Cardiac fibroblast (primary cell): Measurements from ENCODE around the gene EPHB2.

Experiments used
- DNase-seq, 2 donors: peaks; one replicate each; pipeline versions ENCODE4 v3.0.0 to v3.0.0-alpha.2; 2010; ENCODE audit warnings: low read depth in 2 of 2
- H3K4me3 ChIP-seq, 2 donors: replicated peaks in 1 of 2; 1 replicate in 1 of 2; 2 replicates in 1 of 2; pipeline ENCODE4 v1.5.1; 2011; ENCODE audit warnings: low read depth in 2 of 2, low read length in 2 of 2, mild to moderate bottlenecking in 2 of 2, moderate library complexity in 1 of 2
- CTCF ChIP-seq: IDR thresholded peaks from one replicate; pipeline ENCODE4 v1.5.1; 2011; ENCODE audit warnings: low read depth, mild to moderate bottlenecking, low read length, inconsistent platforms

EPHB2 gene

GRCh38 chr1:22814176-22815042 is 103.8 kb downstream of the EPHB2 start:
- DNase-seq = no peak
- no peak overlapping the region for H3K4me3 ChIP-seq

GRCh38 chr1:22815043-22815365 is 104.4 kb downstream of the EPHB2 start:
- no peak for TF ChIP-seq CTCF
- no peak for DNase-seq
- H3K4me3 ChIP-seq = no peak overlapping the region

More at GRCh38 chr1:22814176-22815042, 103.8 kb downstream of the EPHB2 start:
- no peak for TF ChIP-seq CTCF

GRCh38 chr1:22815421-22816066 is 104.9 kb downstream of the EPHB2 start:
- no peak for TF ChIP-seq CTCF
- DNase-seq = no peak
- H3K4me3 ChIP-seq = no peak overlapping the region

GRCh38 chr1:22816067-22816775 is 105.6 kb downstream of the EPHB2 start:
- no peak overlapping the region for H3K4me3 ChIP-seq
- DNase-seq = no peak
- no peak for TF ChIP-seq CTCF

- H3K4me3 ChIP-seq = no peak overlapping the region
- DNase-seq = no peak
- TF ChIP-seq CTCF = no peak
Observed at GRCh38 chr1:22816803-22817202, 106.2 kb downstream of the EPHB2 start.

- no peak overlapping the region for H3K4me3 ChIP-seq
- DNase-seq = no peak
- no peak for TF ChIP-seq CTCF
Observed at GRCh38 chr1:22817462-22817861, 106.8 kb downstream of the EPHB2 start.
